ENCODE results near the gene ARID1B.

DNA sequence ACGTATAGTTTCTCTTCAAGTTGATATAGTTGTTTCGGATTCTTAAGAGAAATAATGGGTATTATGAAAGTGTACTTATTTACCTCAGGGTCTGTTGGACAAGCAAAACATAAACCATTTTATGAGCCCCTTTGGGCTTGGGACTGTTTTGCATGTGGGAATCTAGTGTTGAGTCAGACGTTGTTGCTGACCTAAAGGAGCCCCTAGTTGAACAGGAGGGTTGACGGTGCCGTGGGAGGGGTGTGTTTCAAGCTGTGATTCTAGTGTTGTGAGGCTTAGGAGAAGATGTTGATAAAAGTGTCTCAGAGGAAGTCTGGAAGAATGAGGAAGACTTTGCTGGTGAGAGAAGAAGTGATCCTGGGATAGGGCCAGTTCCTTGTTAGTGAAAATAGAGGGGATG, 140.0 kb downstream of the ARID1B start:
- TF ChIP-seq, protein P1, sequence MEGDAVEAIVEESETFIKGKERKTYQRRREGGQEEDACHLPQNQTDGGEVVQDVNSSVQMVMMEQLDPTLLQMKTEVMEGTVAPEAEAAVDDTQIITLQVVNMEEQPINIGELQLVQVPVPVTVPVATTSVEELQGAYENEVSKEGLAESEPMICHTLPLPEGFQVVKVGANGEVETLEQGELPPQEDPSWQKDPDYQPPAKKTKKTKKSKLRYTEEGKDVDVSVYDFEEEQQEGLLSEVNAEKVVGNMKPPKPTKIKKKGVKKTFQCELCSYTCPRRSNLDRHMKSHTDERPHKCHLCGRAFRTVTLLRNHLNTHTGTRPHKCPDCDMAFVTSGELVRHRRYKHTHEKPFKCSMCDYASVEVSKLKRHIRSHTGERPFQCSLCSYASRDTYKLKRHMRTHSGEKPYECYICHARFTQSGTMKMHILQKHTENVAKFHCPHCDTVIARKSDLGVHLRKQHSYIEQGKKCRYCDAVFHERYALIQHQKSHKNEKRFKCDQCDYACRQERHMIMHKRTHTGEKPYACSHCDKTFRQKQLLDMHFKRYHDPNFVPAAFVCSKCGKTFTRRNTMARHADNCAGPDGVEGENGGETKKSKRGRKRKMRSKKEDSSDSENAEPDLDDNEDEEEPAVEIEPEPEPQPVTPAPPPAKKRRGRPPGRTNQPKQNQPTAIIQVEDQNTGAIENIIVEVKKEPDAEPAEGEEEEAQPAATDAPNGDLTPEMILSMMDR (tag by site-specific recombination; IDR thresholded peaks at IDR 0.05): no peak
- TF ChIP-seq ZNF2 (tag by site-specific recombination; IDR thresholded peaks at IDR 0.05) (no peak), ZEB2 (tag by site-specific recombination; IDR thresholded peaks at IDR 0.05) (no peak)
- TF ChIP-seq, protein P2, sequence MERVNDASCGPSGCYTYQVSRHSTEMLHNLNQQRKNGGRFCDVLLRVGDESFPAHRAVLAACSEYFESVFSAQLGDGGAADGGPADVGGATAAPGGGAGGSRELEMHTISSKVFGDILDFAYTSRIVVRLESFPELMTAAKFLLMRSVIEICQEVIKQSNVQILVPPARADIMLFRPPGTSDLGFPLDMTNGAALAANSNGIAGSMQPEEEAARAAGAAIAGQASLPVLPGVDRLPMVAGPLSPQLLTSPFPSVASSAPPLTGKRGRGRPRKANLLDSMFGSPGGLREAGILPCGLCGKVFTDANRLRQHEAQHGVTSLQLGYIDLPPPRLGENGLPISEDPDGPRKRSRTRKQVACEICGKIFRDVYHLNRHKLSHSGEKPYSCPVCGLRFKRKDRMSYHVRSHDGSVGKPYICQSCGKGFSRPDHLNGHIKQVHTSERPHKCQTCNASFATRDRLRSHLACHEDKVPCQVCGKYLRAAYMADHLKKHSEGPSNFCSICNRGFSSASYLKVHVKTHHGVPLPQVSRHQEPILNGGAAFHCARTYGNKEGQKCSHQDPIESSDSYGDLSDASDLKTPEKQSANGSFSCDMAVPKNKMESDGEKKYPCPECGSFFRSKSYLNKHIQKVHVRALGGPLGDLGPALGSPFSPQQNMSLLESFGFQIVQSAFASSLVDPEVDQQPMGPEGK (tag by site-specific recombination; IDR thresholded peaks at IDR 0.05): no peak

All from HEK293 (cell line).